ENCODE results near the gene RGS1. TPM values are rescaled to one million over a fixed set of nuclear protein-coding genes. Genes with fewer than 3 reads are reported as not detected.

Gene RGS1
- total RNA-seq, 1 experiment from 2014 or later, result not detected

GRCh38 chr1:192573499-192573898 is 2.1 kb upstream of the RGS1 start:
- Histone ChIP-seq H3K18ac (ENCODE audit: insufficient read length, low read depth, low read length) (no peak overlapping the region), H2BK5ac (ENCODE audit: insufficient read length, low read length) (no peak overlapping the region), H3K4ac (ENCODE audit: low read depth, low read length) (no peak overlapping the region), H2AK5ac (ENCODE audit: insufficient read length, low read length) (no peak overlapping the region), H3T11ph (ENCODE audit: low read length) (no peak overlapping the region), H2BK15ac (ENCODE audit: low read depth, low read length) (no peak overlapping the region), H3K56ac (ENCODE audit: insufficient read length, low read depth, low read length) (no peak overlapping the region), H3K9ac (ENCODE audit: extremely low read depth, insufficient read length, low read length) (no peak overlapping the region), H3K9me3 (ENCODE audit: control insufficient read depth, low read depth, low read length) (no peaks in the 10 kb centered on the region), H3K23ac (ENCODE audit: insufficient read length, low read depth, low read length) (no peak overlapping the region), H2BK120ac (ENCODE audit: low read depth, low read length, poor library complexity, severe bottlenecking) (no peak overlapping the region), H3K23me2 (ENCODE audit: insufficient read length, low read depth, low read length, poor library complexity, severe bottlenecking) (no peaks in the 10 kb centered on the region), H3K79me1 (ENCODE audit: insufficient read depth, low read depth, low read length, poor library complexity, severe bottlenecking) (no peaks in the 10 kb centered on the region), H4K8ac (replicated peaks; ENCODE audit: insufficient read length, low read depth, low read length) (no peak overlapping the region), H3K27me3 (ENCODE audit: insufficient read depth, low read length) (no peaks in the 10 kb centered on the region), H3K27ac (ENCODE audit: insufficient read length, low read depth, low read length) (no peak overlapping the region), H3K79me2 (ENCODE audit: insufficient read depth, low read length) (no peaks in the 10 kb centered on the region), H4K91ac (ENCODE audit: insufficient read length, low read depth, low read length) (no peak overlapping the region), H4K20me1 (ENCODE audit: control insufficient read depth, insufficient read depth, insufficient read length) (no peaks in the 10 kb centered on the region), H4K5ac (ENCODE audit: insufficient read length, low read depth, low read length) (no peak overlapping the region), H3K4me2 (ENCODE audit: insufficient read depth, insufficient read length, low read length) (no peak overlapping the region), H2BK20ac (ENCODE audit: low read depth, low read length, poor library complexity, severe bottlenecking) (no peak overlapping the region), H2BK12ac (ENCODE audit: insufficient read length, low read depth, low read length) (no peak overlapping the region), H3K4me1 (ENCODE audit: insufficient read depth, low read length) (no peaks in the 10 kb centered on the region), H2AFZ (ENCODE audit: low read length) (no peak overlapping the region), H3K14ac (ENCODE audit: insufficient read depth, low read length) (no peak overlapping the region)
- peaks cover 0 to 2% (median 0%) of the 10 kb centered on the region in 3 experiments; a peak in 1 of 7 replicates for H3K36me3 Mint-ChIP-seq (ENCODE audit: insufficient read depth in 1 of 3, low read depth in 3 of 3)
- no peaks in the 10 kb centered on the region for H3K27me3 Mint-ChIP-seq (ENCODE audit: low read depth)
- DNase-seq, result no peak
- peaks cover 0 to 8% of the 10 kb centered on the region in 2 experiments; a peak in 3 of 5 replicates for H3K9me3 Mint-ChIP-seq
- TF ChIP-seq CTCF (conservative IDR thresholded peaks at IDR 0.05), result no peak
- peaks cover 5 to 12% of the 10 kb centered on the region in 2 experiments for H3K4me1 Mint-ChIP-seq
- no CpG with 5 or more reads among the region's 1 CpG for whole genome bisulfite sequencing (ENCODE audit: extremely low coverage, insufficient read length, low lambda C conversion rate)
- no peak overlapping the region for H3K27ac Mint-ChIP-seq
- no peak overlapping the region for H3K4me3 Mint-ChIP-seq
